NCI-H2029 treated with DMSO at 0.1 percent for 48 hours (cell line): ENCODE data around the gene DRD1.

ENCODE experiments used
- DNase-seq: peaks from one replicate; lab custom pipeline; 2025; lab: John Stamatoyannopoulos, UW

DRD1 gene

GRCh38 chr5:175444060-175444904 is at the start of gene DRD1:
Gene DRD1, minus strand, starts transcription at chr5:175444182. Its CDS starts 1,083 bp downstream, at chr5:175443099.
- no peak for DNase-seq

GRCh38 chr5:175493726-175494125 is 49.7 kb upstream of the DRD1 start:
- no peak for DNase-seq

GRCh38 chr5:175493260-175493659 is 49.3 kb upstream of the DRD1 start:
- DNase-seq, result no peak

- no peak for DNase-seq
Measured at GRCh38 chr5:175491223-175491622, 47.2 kb upstream of the DRD1 start.

GRCh38 chr5:175489693-175490443 is 45.9 kb upstream of the DRD1 start:
- no peak for DNase-seq

GRCh38 chr5:175487514-175488222 is 43.7 kb upstream of the DRD1 start:
- DNase-seq, result no peak

- DNase-seq, result no peak
Measured at GRCh38 chr5:175485631-175486030, 41.6 kb upstream of the DRD1 start.

GRCh38 chr5:175484829-175485228 is 40.8 kb upstream of the DRD1 start:
- no peak for DNase-seq

GRCh38 chr5:175484322-175484721 is 40.3 kb upstream of the DRD1 start:
- DNase-seq, result no peak

GRCh38 chr5:175483337-175483736 is 39.4 kb upstream of the DRD1 start:
- no peak for DNase-seq

- no peak for DNase-seq
Measured at GRCh38 chr5:175479125-175479881, 35.3 kb upstream of the DRD1 start.

- DNase-seq, result no peak
Measured at GRCh38 chr5:175478384-175479124, 34.6 kb upstream of the DRD1 start, which contains the start of gene SFXN1. Gene SFXN1, plus strand, starts transcription at chr5:175478560. Its CDS starts 13,544 bp downstream, at chr5:175492104.

GRCh38 chr5:175478008-175478383 is 34.0 kb upstream of the DRD1 start:
- DNase-seq, result no peak

GRCh38 chr5:175477440-175477839 is 33.5 kb upstream of the DRD1 start:
- no peak for DNase-seq

- DNase-seq, result no peak
Measured at GRCh38 chr5:175475248-175475647, 31.3 kb upstream of the DRD1 start.

GRCh38 chr5:175472378-175472777 is 28.4 kb upstream of the DRD1 start:
- DNase-seq, result no peak

- no peak for DNase-seq
Measured at GRCh38 chr5:175471628-175472027, 27.6 kb upstream of the DRD1 start.

- no peak for DNase-seq
Measured at GRCh38 chr5:175471196-175471595, 27.2 kb upstream of the DRD1 start.

- no peak for DNase-seq
Measured at GRCh38 chr5:175470781-175471180, 26.8 kb upstream of the DRD1 start.

GRCh38 chr5:175469916-175470315 is 25.9 kb upstream of the DRD1 start:
- DNase-seq, result no peak

- no peak for DNase-seq
Measured at GRCh38 chr5:175468892-175469291, 24.9 kb upstream of the DRD1 start.
